ENCODE measurements around the gene GREB1.

GREB1 gene

GRCh38 chr2:11492720-11493119, 41.1 kb upstream of the GREB1 start:
- DNase-seq: no peak
- Histone ChIP-seq H3K27ac (no peak overlapping the region), H3K4me3 (ENCODE audit: low read depth, low read length) (no peak overlapping the region), H3K27me3 (ENCODE audit: insufficient read depth, low read depth, severe bottlenecking) (no peaks in the 10 kb centered on the region), H3K36me3 (no peaks in the 10 kb centered on the region), H3K9me3 (ENCODE audit: severe bottlenecking) (peaks cover 5% of the 10 kb centered on the region)
- no peak for TF ChIP-seq CTCF (IDR thresholded peaks at IDR 0.05; ENCODE audit: low read depth, low read length)

DNA sequence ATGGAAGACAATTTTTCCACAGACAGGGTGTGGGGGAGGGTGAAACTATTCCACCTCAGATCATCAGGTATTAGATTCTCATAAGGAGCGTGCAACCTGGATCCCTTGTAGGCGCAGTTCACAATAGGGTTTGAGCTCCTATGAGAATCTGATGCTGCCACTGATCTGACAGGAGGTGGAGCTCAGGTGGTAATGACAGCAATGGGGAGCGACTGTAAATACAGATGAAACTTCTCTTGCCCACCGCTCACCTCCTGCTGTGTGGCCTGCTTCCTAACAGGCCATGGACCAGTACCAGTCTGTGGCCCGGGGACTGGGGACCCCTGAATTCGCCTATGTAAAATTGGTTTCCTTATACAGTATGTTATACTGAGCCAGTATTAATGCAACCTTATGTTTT, 40.6 kb upstream of the GREB1 start:
- DNase-seq: no peak
- Histone ChIP-seq H3K36me3 (no peaks in the 10 kb centered on the region), H3K27ac (no peak overlapping the region), H3K9me3 (ENCODE audit: severe bottlenecking) (peaks cover 5% of the 10 kb centered on the region), H3K4me3 (ENCODE audit: low read depth, low read length) (no peak overlapping the region), H3K27me3 (ENCODE audit: insufficient read depth, low read depth, severe bottlenecking) (no peaks in the 10 kb centered on the region)
- no peak for TF ChIP-seq CTCF (IDR thresholded peaks at IDR 0.05; ENCODE audit: low read depth, low read length)

GRCh38 chr2:11494310-11494709, 39.5 kb upstream of the GREB1 start:
- no peaks in the 10 kb centered on the region for H3K36me3 ChIP-seq
- H3K27ac ChIP-seq: no peak overlapping the region
- DNase-seq: no peak
- no peaks in the 10 kb centered on the region for H3K27me3 ChIP-seq (ENCODE audit: insufficient read depth, low read depth, severe bottlenecking)
- TF ChIP-seq CTCF (IDR thresholded peaks at IDR 0.05; ENCODE audit: low read depth, low read length): no peak
- H3K9me3 ChIP-seq (ENCODE audit: severe bottlenecking): peaks cover 5% of the 10 kb centered on the region
- H3K4me3 ChIP-seq (ENCODE audit: low read depth, low read length): no peak overlapping the region

DNA sequence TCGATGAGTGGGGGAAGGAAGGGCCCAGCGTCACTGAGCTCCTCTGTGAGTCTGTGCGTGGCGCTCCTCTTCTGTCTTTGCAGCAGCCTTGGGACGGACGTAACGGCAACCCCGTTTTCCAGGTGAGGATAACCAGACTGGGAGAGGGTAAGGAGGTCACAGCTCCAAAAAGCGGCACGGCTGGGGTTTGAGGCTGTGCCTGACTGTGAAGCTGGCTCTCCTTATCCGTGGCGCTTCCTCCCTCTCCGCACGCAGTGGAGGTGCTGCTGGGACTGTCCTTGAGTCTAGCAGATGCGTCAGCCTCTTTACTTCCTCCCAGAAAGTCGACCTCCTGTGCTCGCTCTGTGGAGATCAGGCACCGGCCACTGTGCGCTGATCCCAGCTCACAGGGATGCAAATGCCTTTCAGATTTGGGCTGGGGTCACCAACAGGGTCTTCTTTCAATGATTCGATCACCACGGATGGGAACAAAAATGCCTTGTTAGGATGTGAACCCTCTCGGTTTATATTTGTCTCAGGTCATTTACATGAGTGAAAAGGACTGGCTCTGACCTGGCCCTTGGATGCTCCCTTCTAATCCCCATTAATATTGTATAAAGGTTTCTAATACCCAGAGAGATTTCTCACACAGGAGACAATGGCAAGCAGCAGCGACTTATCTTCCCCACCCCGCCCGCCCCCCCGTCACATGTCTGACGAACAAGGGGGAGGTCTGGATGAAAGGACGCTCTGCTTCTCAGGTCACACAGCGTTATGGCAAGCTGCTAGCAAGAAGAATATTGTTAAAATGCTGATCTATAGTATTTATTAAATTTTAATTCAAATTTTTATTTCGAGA, 37.8 kb upstream of the GREB1 start:
- DNase-seq: peak; percentile 84
- TF ChIP-seq CTCF (IDR thresholded peaks at IDR 0.05; ENCODE audit: low read depth, low read length): no peak
- Histone ChIP-seq H3K36me3 (no peaks in the 10 kb centered on the region), H3K27ac (peak overlapping the region; percentile 24), H3K4me3 (ENCODE audit: low read depth, low read length) (peak overlapping the region; percentile 35), H3K9me3 (ENCODE audit: severe bottlenecking) (no peaks in the 10 kb centered on the region), H3K27me3 (ENCODE audit: insufficient read depth, low read depth, severe bottlenecking) (no peaks in the 10 kb centered on the region)

- no peak for TF ChIP-seq CTCF (IDR thresholded peaks at IDR 0.05; ENCODE audit: low read depth, low read length)
Observed at GRCh38 chr2:11498543-11499034, 35.3 kb upstream of the GREB1 start.

More at GRCh38 chr2:11498543-11499034, 35.3 kb upstream of the GREB1 start:
- Histone ChIP-seq H3K36me3 (no peaks in the 10 kb centered on the region), H3K9me3 (ENCODE audit: severe bottlenecking) (no peaks in the 10 kb centered on the region), H3K27me3 (ENCODE audit: insufficient read depth, low read depth, severe bottlenecking) (no peaks in the 10 kb centered on the region), H3K4me3 (ENCODE audit: low read depth, low read length) (no peak overlapping the region), H3K27ac (no peak overlapping the region)
- DNase-seq: no peak

All from WERI-Rb-1 (cell line).